Adrenal gland (tissue), 5 donors: Measurements from ENCODE around the gene CD44.

Experiments
- POLR2A ChIP-seq, 2 donors: fragments of 450-650 bp; IDR thresholded peaks; one replicate each; pipeline ENCODE4 v1.6.1; 2017; ENCODE audit warnings: antibody characterized with exemption in 2 of 2, mild to moderate bottlenecking in 2 of 2, moderate library complexity in 1 of 2
- TF ChIP-seq, protein P1 (sequence below), 6 experiments: fragments of 450-650 bp in 4 of 6; fragments of 200-600 bp in 2 of 6; sonication (generic) in 1 of 6; IDR thresholded peaks; 1 replicate in 5 of 6; 2 replicates in 1 of 6; pipeline versions ENCODE4 v1.5.1 to v1.8.0; 2016 to 2021; ENCODE audit warnings: antibody characterized with exemption in 6 of 6, mild to moderate bottlenecking in 2 of 6, moderate library complexity in 1 of 6
- donor health status: DM: no; HTN: no; CAD: no.

DNA sequence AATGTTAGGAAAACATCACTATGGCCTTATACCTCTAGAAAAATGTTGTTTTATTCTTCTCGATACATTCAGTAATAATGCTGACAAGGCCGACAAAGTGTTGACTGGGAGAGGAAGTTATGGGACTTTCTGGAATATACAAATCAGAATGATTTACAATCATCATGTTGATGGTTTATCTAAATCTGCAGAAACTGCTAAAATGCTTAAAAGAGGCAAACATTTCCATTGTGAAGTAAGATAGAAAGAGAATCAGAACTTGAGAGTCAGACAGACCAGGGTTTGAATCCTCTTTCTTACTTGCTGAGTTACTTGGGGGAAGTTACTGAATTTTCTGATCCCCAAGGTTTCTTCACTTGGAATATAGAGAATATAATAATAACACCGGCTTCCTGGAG, 89.4 kb downstream of the CD44 start:
- TF ChIP-seq, protein P1, sequence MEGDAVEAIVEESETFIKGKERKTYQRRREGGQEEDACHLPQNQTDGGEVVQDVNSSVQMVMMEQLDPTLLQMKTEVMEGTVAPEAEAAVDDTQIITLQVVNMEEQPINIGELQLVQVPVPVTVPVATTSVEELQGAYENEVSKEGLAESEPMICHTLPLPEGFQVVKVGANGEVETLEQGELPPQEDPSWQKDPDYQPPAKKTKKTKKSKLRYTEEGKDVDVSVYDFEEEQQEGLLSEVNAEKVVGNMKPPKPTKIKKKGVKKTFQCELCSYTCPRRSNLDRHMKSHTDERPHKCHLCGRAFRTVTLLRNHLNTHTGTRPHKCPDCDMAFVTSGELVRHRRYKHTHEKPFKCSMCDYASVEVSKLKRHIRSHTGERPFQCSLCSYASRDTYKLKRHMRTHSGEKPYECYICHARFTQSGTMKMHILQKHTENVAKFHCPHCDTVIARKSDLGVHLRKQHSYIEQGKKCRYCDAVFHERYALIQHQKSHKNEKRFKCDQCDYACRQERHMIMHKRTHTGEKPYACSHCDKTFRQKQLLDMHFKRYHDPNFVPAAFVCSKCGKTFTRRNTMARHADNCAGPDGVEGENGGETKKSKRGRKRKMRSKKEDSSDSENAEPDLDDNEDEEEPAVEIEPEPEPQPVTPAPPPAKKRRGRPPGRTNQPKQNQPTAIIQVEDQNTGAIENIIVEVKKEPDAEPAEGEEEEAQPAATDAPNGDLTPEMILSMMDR (IDR thresholded peaks at IDR 0.05), result no peak
- TF ChIP-seq POLR2A (IDR thresholded peaks at IDR 0.05), result no peak
